Fibroblast of the aortic adventitia (primary cell): ENCODE measurements around the gene ATAD3B. TPM values are rescaled to one million over a fixed set of nuclear protein-coding genes. Genes with fewer than 3 reads are reported as not detected.

Source experiments
- DNase-seq: peaks from one replicate; pipeline ENCODE4 v3.0.0-alpha.2; 2010; ENCODE audit warnings: low read depth
- H3K4me3 ChIP-seq: 2 replicates; pipeline ENCODE4 v1.5.1; 2011; ENCODE audit warnings: low read depth, mild to moderate bottlenecking, control low read depth, low read length, moderate library complexity
- CTCF ChIP-seq: IDR thresholded peaks from 2 replicates; pipeline ENCODE4 v1.5.1; 2011; ENCODE audit warnings: mild to moderate bottlenecking, low read length, control low read depth, inconsistent platforms; ENCODE audit not compliant: insufficient read depth
- total RNA-seq: library from RNA; depleted of rRNA; stranded (reverse); fragments of >200 nt; gene quantifications from 2 replicates; pipeline ENCODE4 v1.2.3, GENCODE V29; 2012; ENCODE audit warnings: low replicate concordance

Gene ATAD3B
- total RNA-seq, 1 donor, result 15.7 TPM

GRCh38 chr1:1437904-1438376 is 33.6 kb upstream of the ATAD3B start:
- DNase-seq, result no peak
- no peak overlapping the region for H3K4me3 ChIP-seq
- no peak for TF ChIP-seq CTCF

- no peak overlapping the region for H3K4me3 ChIP-seq
- no peak for DNase-seq
- no peak for TF ChIP-seq CTCF
Measured at GRCh38 chr1:1438531-1439381, 32.8 kb upstream of the ATAD3B start.

- TF ChIP-seq CTCF, result no peak
- H3K4me3 ChIP-seq, result no peak overlapping the region
- DNase-seq, result no peak
Measured at GRCh38 chr1:1439546-1440261, 31.9 kb upstream of the ATAD3B start.

- DNase-seq, result no peak
- no peak overlapping the region for H3K4me3 ChIP-seq
- TF ChIP-seq CTCF, result no peak
Measured at GRCh38 chr1:1440262-1441001, 31.1 kb upstream of the ATAD3B start.

GRCh38 chr1:1441002-1441888 is 30.3 kb upstream of the ATAD3B start:
- no peak overlapping the region for H3K4me3 ChIP-seq
- peak; percentile 17 for DNase-seq
- peak; percentile 85 for TF ChIP-seq CTCF
